MM.1S (cell line): ENCODE results near the gene CHPF2.

Experiments used
- CTCF ChIP-seq: fragments of 300-600 bp; sonication (generic); IDR thresholded peaks from 2 replicates; pipeline ENCODE4 v1.5.1; 2016; ENCODE audit warnings: antibody characterized with exemption, low read length, mixed read lengths
- EZH2 ChIP-seq: fragments of 300-600 bp; sonication (generic); optimal IDR thresholded peaks from 2 replicates; pipeline ENCODE3; 2017; ENCODE audit warnings: low read depth, mild to moderate bottlenecking, antibody characterized with exemption, low read length, mixed read lengths
- EZH2phosphoT487 ChIP-seq: fragments of 300-600 bp; sonication (generic); IDR thresholded peaks from 2 replicates; pipeline ENCODE4 v1.6.1; 2018; ENCODE audit warnings: antibody characterized with exemption, low read length

- TF ChIP-seq CTCF (no peak), EZH2 (no peak), EZH2phosphoT487 (no peak)
Observed at GRCh38 chr7:151192002-151192539, 40.2 kb upstream of the CHPF2 start.
